ENCODE measurements around the gene TNFAIP8L1.
"Not testable (repeated sequence)": the region's sequence is repeated elsewhere in the genome, so short reads cannot be mapped to it uniquely, and the experiment has no call there.

The TNFAIP8L1 gene

GRCh38 chr19:4675346-4675745, 36.0 kb downstream of the TNFAIP8L1 start:
- DNase-seq (ENCODE audit: low read depth in 1 of 2, low spot score in 1 of 2): no peak

GRCh38 chr19:4676955-4677731, 37.8 kb downstream of the TNFAIP8L1 start:
- no peak for DNase-seq (ENCODE audit: low read depth in 1 of 2, low spot score in 1 of 2)

GRCh38 chr19:4678881-4679790, 39.8 kb downstream of the TNFAIP8L1 start:
- DNase-seq (ENCODE audit: low read depth in 1 of 2, low spot score in 1 of 2): no peak

- DNase-seq (ENCODE audit: low read depth in 1 of 2, low spot score in 1 of 2): not testable (repeated sequence)
Observed at GRCh38 chr19:4680021-4680420, 40.7 kb downstream of the TNFAIP8L1 start.

GRCh38 chr19:4682417-4683200, 43.3 kb downstream of the TNFAIP8L1 start:
- no peak for DNase-seq (ENCODE audit: low read depth in 1 of 2, low spot score in 1 of 2)

GRCh38 chr19:4684312-4685095, 45.2 kb downstream of the TNFAIP8L1 start:
- DNase-seq (ENCODE audit: low read depth in 1 of 2, low spot score in 1 of 2): no peak

- DNase-seq (ENCODE audit: low read depth in 1 of 2, low spot score in 1 of 2): no peak
Observed at GRCh38 chr19:4686700-4687099, 47.4 kb downstream of the TNFAIP8L1 start.

- no peak for DNase-seq (ENCODE audit: low read depth in 1 of 2, low spot score in 1 of 2)
Observed at GRCh38 chr19:4687396-4687795, 48.1 kb downstream of the TNFAIP8L1 start.

GRCh38 chr19:4688587-4688986, 49.3 kb downstream of the TNFAIP8L1 start:
- no peak for DNase-seq (ENCODE audit: low read depth in 1 of 2, low spot score in 1 of 2)

- DNase-seq (ENCODE audit: low read depth in 1 of 2, low spot score in 1 of 2): no peak
Observed at GRCh38 chr19:4689403-4689802, 50.1 kb downstream of the TNFAIP8L1 start.

GRCh38 chr19:4690361-4690760, 51.0 kb downstream of the TNFAIP8L1 start:
- DNase-seq (ENCODE audit: low read depth in 1 of 2, low spot score in 1 of 2): no peak

- no peak for DNase-seq (ENCODE audit: low read depth in 1 of 2, low spot score in 1 of 2)
Observed at GRCh38 chr19:4691373-4691772, 52.1 kb downstream of the TNFAIP8L1 start.

- DNase-seq (ENCODE audit: low read depth in 1 of 2, low spot score in 1 of 2): no peak
Observed at GRCh38 chr19:4692251-4693077, 53.1 kb downstream of the TNFAIP8L1 start.

- DNase-seq (ENCODE audit: low read depth in 1 of 2, low spot score in 1 of 2): no peak
Observed at GRCh38 chr19:4693078-4693350, 53.7 kb downstream of the TNFAIP8L1 start.

- DNase-seq (ENCODE audit: low read depth in 1 of 2, low spot score in 1 of 2): no peak
Observed at GRCh38 chr19:4693471-4694121, 54.3 kb downstream of the TNFAIP8L1 start.

- no peak for DNase-seq (ENCODE audit: low read depth in 1 of 2, low spot score in 1 of 2)
Observed at GRCh38 chr19:4694211-4694987, 55.1 kb downstream of the TNFAIP8L1 start.

GRCh38 chr19:4695224-4695731, 56.0 kb downstream of the TNFAIP8L1 start:
- no peak for DNase-seq (ENCODE audit: low read depth in 1 of 2, low spot score in 1 of 2)

- no peak for DNase-seq (ENCODE audit: low read depth in 1 of 2, low spot score in 1 of 2)
Observed at GRCh38 chr19:4697304-4697703, 58.0 kb downstream of the TNFAIP8L1 start.

Data from activated CD4-positive, alpha-beta T cell treated with anti-CD3 and anti-CD28 coated beads, Interleukin-2, amount 50 U/mL, for 24 hours (primary cell).